Gastroesophageal sphincter (tissue), 4 donors: Measurements from ENCODE around the gene BARHL1. TPM values are rescaled to one million over a fixed set of nuclear protein-coding genes. Genes with fewer than 3 reads are reported as not detected.

Experiments used
- ATAC-seq: fragments of 150-250 bp; one replicate; pipeline ENCODE4 v1.9.1; 2016; ENCODE audit warnings: mild to moderate bottlenecking, moderate library complexity
- H3K27ac ChIP-seq, 4 donors: fragments of 200-600 bp; sonication (generic) in 3 of 4; 1 replicate in 3 of 4; 2 replicates in 1 of 4; pipeline ENCODE4 v1.5.1; 2016 to 2019
- H3K27me3 ChIP-seq: fragments of 200-600 bp; sonication (generic); one replicate; pipeline ENCODE4 v1.5.1; 2019
- H3K36me3 ChIP-seq, 2 donors: fragments of 200-600 bp; sonication (generic); one replicate each; pipeline ENCODE4 v1.5.1; 2019; ENCODE audit warnings: control low read depth in 1 of 2
- H3K4me1 ChIP-seq, 3 donors: fragments of 200-600 bp; sonication (generic); 1 replicate in 2 of 3; 2 replicates in 1 of 3; pipeline ENCODE4 v1.5.1; 2016 to 2019; ENCODE audit warnings: control low read depth in 2 of 3
- H3K4me3 ChIP-seq, 2 donors: fragments of 200-600 bp; sonication (generic); one replicate each; pipeline ENCODE4 v1.5.1; 2019; ENCODE audit warnings: mild to moderate bottlenecking in 1 of 2, moderate library complexity in 1 of 2
- H3K9me3 ChIP-seq, 3 donors: fragments of 200-600 bp; sonication (generic); one replicate each; pipeline ENCODE4 v1.5.1; 2017 to 2019; ENCODE audit warnings: control low read depth in 2 of 3
- EP300 ChIP-seq: sonication (generic); formaldehyde crosslinking; IDR thresholded peaks from one replicate; pipeline ENCODE4 v1.6.1; 2017; ENCODE audit warnings: antibody characterized with exemption, mild to moderate bottlenecking
- POLR2A ChIP-seq, 2 donors: fragments of 450-650 bp; IDR thresholded peaks; one replicate each; pipeline ENCODE4 v1.6.1; 2017; ENCODE audit warnings: antibody characterized with exemption in 2 of 2, mild to moderate bottlenecking in 2 of 2, moderate library complexity in 1 of 2
- POLR2AphosphoS5 ChIP-seq: sonication (generic); formaldehyde crosslinking; IDR thresholded peaks from one replicate; pipeline ENCODE4 v1.6.1; 2017; ENCODE audit warnings: antibody characterized with exemption
- WGBS, 2 donors: methylation state at CpG; one replicate each; pipeline ENCODE4 v1.1.5; 2018; ENCODE audit warnings: low coverage in 1 of 2; 5-methylcytosine and 5-hydroxymethylcytosine counted together
- total RNA-seq, 4 donors: library from RNA; depleted of rRNA; stranded (reverse); fragments of >200 nt; gene quantifications; one replicate each; pipeline ENCODE4 v1.1.0, GENCODE V29; 2016
- TF ChIP-seq, protein P1 (sequence below), 4 experiments: fragments of 200-600 bp in 2 of 4; fragments of 450-650 bp in 2 of 4; sonication (generic) in 1 of 4; IDR thresholded peaks; one replicate each; pipeline ENCODE4 v1.5.1; 2017 to 2019; ENCODE audit warnings: antibody characterized with exemption in 4 of 4, mild to moderate bottlenecking in 2 of 4, moderate library complexity in 2 of 4

The BARHL1 gene
- total RNA-seq, 4 donors from 2014 or later: not detected

DNA sequence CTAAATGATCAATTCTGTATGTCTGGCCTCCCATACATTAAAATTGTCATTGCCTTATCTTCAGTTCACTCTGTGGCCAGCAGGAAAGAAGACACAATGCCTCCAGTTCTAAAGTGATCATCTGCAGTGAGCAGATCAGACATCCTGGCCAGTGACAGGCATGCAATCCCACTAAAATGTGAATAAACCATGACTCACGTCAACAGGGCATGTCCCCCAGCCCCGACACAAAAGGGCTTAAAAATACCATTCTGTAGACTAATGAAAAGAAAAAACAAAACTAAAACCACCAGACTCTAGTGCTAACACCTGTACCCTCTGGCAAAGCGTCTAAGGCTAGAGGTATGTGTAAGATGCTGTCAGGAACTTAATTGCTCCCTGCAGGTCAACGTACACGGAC, 48.9 kb downstream of the BARHL1 start:
- peaks cover 0 to 77% of the 10 kb centered on the region in 2 donors for H3K36me3 ChIP-seq
- H3K9me3 ChIP-seq: no peaks in the 10 kb centered on the region
- 90 to 100% methylated on average over 2 to 5 of the region's 5 CpGs for WGBS, 2 donors
- no peak overlapping the region for H3K4me3 ChIP-seq
- TF ChIP-seq, protein P1, sequence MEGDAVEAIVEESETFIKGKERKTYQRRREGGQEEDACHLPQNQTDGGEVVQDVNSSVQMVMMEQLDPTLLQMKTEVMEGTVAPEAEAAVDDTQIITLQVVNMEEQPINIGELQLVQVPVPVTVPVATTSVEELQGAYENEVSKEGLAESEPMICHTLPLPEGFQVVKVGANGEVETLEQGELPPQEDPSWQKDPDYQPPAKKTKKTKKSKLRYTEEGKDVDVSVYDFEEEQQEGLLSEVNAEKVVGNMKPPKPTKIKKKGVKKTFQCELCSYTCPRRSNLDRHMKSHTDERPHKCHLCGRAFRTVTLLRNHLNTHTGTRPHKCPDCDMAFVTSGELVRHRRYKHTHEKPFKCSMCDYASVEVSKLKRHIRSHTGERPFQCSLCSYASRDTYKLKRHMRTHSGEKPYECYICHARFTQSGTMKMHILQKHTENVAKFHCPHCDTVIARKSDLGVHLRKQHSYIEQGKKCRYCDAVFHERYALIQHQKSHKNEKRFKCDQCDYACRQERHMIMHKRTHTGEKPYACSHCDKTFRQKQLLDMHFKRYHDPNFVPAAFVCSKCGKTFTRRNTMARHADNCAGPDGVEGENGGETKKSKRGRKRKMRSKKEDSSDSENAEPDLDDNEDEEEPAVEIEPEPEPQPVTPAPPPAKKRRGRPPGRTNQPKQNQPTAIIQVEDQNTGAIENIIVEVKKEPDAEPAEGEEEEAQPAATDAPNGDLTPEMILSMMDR (IDR thresholded peaks at IDR 0.05): no peak
- TF ChIP-seq POLR2AphosphoS5: no peak
- no peak for TF ChIP-seq EP300
- TF ChIP-seq POLR2A (IDR thresholded peaks at IDR 0.05): no peak
- no peak overlapping the region for H3K27ac ChIP-seq
- H3K27me3 ChIP-seq: no peaks in the 10 kb centered on the region
- ATAC-seq: no peak
- H3K4me1 ChIP-seq: no peaks in the 10 kb centered on the region

GRCh38 chr9:132631685-132632084, 49.3 kb downstream of the BARHL1 start:
- TF ChIP-seq POLR2AphosphoS5: no peak
- no peak for TF ChIP-seq EP300
- TF ChIP-seq POLR2A (IDR thresholded peaks at IDR 0.05): no peak
- TF ChIP-seq, protein P1 (IDR thresholded peaks at IDR 0.05): no peak
- 85 to 88% methylated on average over 3 to 5 of the region's 7 CpGs for WGBS, 2 donors
- no peak overlapping the region for H3K4me3 ChIP-seq

GRCh38 chr9:132632413-132633129, 50.2 kb downstream of the BARHL1 start:
- H3K27ac ChIP-seq: no peak overlapping the region
- 93 to 95% methylated on average over 5 to 7 of the region's 7 CpGs for WGBS, 2 donors
- H3K27me3 ChIP-seq: no peaks in the 10 kb centered on the region
- no peaks in the 10 kb centered on the region for H3K9me3 ChIP-seq
- H3K36me3 ChIP-seq: peaks cover 0 to 77% of the 10 kb centered on the region in 2 donors
- ATAC-seq: no peak
- no peak overlapping the region for H3K4me3 ChIP-seq
- TF ChIP-seq POLR2AphosphoS5 (no peak), POLR2A (IDR thresholded peaks at IDR 0.05) (no peak)
- H3K4me1 ChIP-seq: no peaks in the 10 kb centered on the region

More at GRCh38 chr9:132631685-132632084, 49.3 kb downstream of the BARHL1 start:
- Histone ChIP-seq H3K36me3 (peaks cover 0 to 77% of the 10 kb centered on the region in 2 donors), H3K27ac (no peak overlapping the region), H3K27me3 (no peaks in the 10 kb centered on the region), H3K4me1 (no peaks in the 10 kb centered on the region), H3K9me3 (no peaks in the 10 kb centered on the region)
- ATAC-seq: no peak

DNA sequence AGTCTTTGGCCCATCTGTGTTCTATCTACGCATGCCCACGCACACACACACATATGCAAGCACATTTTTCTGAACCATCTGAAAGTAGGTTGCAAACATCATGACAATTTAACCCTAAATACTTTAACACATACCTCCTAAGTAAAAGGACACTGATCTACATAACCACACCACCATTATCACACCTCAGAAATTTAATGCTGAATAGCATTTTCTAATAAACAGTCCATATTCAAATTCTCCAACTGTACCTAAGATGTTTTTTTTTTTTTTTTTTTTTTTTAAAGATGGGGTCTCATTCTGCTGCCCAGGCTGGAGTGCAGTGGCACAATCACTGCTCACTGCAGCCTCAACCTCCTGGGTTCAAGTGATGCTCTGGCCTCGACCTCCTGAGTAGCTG, 51.9 kb downstream of the BARHL1 start:
- WGBS, 2 donors: 94 to 100% methylated on average over 3 of the region's 3 CpGs
- no peak for TF ChIP-seq POLR2A (IDR thresholded peaks at IDR 0.05)
- TF ChIP-seq EP300: no peak
- TF ChIP-seq, protein P1 (IDR thresholded peaks at IDR 0.05): no peak
- TF ChIP-seq POLR2AphosphoS5: no peak
- Histone ChIP-seq H3K36me3 (peaks cover 0 to 77% of the 10 kb centered on the region in 2 donors), H3K4me3 (no peak overlapping the region), H3K4me1 (no peaks in the 10 kb centered on the region), H3K9me3 (no peaks in the 10 kb centered on the region), H3K27ac (no peak overlapping the region), H3K27me3 (no peaks in the 10 kb centered on the region)
- no peak for ATAC-seq

GRCh38 chr9:132637351-132637750, 54.9 kb downstream of the BARHL1 start:
- Histone ChIP-seq H3K4me3 (no peak overlapping the region), H3K36me3 (peaks cover 0 to 81% of the 10 kb centered on the region in 2 donors), H3K4me1 (no peaks in the 10 kb centered on the region), H3K27ac (no peak overlapping the region), H3K9me3 (no peaks in the 10 kb centered on the region), H3K27me3 (no peaks in the 10 kb centered on the region)
- TF ChIP-seq POLR2A (IDR thresholded peaks at IDR 0.05) (no peak), EP300 (no peak), POLR2AphosphoS5 (no peak)
- TF ChIP-seq, protein P1 (IDR thresholded peaks at IDR 0.05): no peak
- WGBS, 2 donors: 80% methylated on average over 1 of the region's 12 CpGs; no CpG with 5 or more reads in 1 of the 2 donors
- no peak for ATAC-seq
